HG03097 (cell line): Measurements from ENCODE around the gene COL11A1.
"Not testable (repeated sequence)": the region's sequence is repeated elsewhere in the genome, so short reads cannot be mapped to it uniquely, and the experiment has no call there.

Experiments used
- ATAC-seq: cut with Tn5 transposase; IDR thresholded peaks from one replicate; pipeline ENCODE4 v1.9.1; 2021; ENCODE audit not compliant: unreplicated experiment, low FRiP score

COL11A1 gene

GRCh38 chr1:103087256-103087655 is 21.1 kb downstream of the COL11A1 start:
- no peak for ATAC-seq

GRCh38 chr1:103084181-103084580 is 24.1 kb downstream of the COL11A1 start:
- no peak for ATAC-seq

- ATAC-seq, result no peak
These were observed 32.9 kb downstream of the COL11A1 start for GRCh38 chr1:103075316-103076000.

DNA sequence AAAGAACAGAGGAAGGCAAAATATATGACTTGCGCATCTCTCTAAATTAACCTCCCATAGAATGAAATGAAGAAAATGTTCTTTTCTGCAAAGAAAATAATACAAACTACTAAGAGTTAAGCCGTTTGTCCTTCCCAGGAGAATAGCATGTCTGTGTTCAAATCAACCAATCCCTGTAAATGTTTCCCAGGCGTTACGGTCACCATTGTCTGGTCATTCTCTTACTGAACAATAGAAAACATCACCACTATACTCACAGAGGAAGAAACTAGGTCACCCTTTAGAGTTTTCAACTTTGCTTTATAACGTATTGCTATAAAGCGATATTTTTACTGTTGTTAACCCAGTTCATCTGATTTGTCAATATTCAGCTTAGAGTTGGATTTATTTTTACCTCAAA is 34.1 kb downstream of the COL11A1 start:
- no peak for ATAC-seq

GRCh38 chr1:103069201-103069600 is 39.1 kb downstream of the COL11A1 start:
- no peak for ATAC-seq

DNA sequence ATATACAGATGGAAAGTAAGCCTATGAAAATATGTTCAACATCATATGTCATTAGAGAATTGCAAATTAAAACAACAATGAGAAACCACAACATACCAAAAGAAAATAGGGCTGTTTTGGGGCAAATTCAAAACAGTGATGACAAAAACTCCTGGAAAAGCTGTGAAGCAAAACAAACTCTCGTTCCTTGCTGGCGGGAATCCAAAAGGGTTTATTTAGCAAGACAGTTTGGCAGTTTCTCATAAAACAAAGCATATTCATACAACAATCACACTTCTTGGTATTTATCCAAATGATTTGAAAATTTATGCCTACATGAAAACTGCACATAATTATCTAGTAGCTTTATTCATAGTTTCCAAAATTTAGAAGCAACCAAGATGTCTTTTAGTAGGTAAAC is 44.4 kb downstream of the COL11A1 start:
- no peak for ATAC-seq

DNA sequence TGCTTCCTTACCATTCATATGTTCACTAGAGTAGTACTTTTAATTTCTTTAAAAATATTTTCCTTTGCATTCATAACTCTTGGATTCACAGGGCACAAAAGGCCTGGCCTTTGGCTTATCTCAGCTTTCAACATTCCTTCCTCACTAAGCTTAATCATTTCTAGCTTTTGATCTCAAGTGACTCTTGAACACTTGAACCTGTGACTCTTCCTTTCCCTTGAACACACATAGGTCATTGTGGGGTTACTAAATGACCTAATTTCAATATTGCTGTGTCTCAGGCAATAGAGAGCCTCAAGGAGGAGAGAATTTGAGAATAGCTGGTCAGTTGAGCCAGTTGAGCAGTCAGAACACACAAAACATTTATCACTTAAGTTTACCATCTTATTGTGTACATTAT is 49.9 kb downstream of the COL11A1 start:
- ATAC-seq, result no peak

DNA sequence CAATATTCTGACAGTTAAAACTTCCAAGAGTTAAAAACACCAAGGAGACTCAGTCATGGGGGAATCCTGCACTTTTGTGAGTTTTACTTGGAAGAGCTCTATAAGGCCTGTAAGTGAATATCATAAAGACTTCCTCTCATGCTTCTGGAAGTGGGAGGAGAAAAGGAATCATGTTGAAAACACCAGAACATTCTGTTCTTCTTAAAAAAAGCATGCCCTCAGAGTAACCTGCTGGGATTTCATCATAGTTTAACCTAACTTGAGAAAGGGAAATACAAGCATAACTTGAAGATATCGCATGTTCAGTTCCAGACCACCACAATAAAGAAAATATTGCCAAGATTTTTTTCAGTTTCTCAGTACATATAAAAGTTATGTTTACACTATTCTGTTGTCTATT is 51.9 kb downstream of the COL11A1 start:
- ATAC-seq, result no peak

- ATAC-seq, result not testable (repeated sequence)
These were observed 80.2 kb downstream of the COL11A1 start for GRCh38 chr1:103028110-103028509.

DNA sequence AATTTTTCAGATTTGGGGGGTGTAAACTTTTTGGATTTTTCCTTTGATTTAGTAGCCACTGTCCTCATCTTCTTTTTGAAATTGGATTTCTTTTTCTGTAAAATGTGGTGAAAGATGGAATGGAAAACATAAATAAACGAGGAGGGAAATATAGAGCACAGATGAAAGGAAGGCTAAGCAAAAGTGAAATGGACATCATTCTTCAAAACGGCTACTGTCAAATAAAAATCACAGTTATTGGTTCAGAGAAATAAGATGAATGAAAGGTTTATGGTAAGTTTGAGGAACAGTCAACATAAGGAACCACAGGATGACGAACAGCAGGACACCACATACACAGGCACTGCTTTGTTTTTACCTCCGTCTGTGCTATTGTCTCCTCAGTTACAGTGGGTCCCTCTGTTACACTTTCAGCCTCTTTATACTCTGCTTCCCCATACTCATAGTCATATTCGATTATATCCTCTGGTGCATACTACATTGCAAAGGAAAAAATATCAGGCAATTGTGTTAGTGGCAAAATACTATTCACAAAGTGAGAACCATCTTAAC is 82.4 kb downstream of the COL11A1 start:
- ATAC-seq, result no peak

GRCh38 chr1:103024051-103024450 is 84.3 kb downstream of the COL11A1 start:
- ATAC-seq, result no peak

- no peak for ATAC-seq
These were observed 106.3 kb downstream of the COL11A1 start for GRCh38 chr1:103002005-103002404.

- no peak for ATAC-seq
These were observed 129.4 kb downstream of the COL11A1 start for GRCh38 chr1:102978874-102979273.

DNA sequence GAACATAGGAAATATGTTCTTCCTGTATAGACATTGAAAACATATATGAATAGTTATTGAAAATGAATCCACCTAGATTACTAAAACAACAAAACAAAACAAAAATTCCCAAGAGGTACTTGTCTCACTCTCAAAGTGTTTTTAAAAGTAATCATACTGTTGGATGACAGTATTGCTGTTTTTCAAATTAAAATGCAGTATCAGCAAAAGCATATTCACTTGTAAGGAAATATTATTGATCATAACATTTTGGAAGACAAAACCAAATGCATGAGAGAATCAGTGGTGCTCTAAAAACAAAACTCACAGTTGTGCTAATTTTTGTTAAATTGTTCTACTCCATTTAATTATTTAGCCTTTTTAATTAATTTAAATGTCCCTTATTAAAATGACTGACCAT is 131.0 kb downstream of the COL11A1 start:
- ATAC-seq, result no peak

DNA sequence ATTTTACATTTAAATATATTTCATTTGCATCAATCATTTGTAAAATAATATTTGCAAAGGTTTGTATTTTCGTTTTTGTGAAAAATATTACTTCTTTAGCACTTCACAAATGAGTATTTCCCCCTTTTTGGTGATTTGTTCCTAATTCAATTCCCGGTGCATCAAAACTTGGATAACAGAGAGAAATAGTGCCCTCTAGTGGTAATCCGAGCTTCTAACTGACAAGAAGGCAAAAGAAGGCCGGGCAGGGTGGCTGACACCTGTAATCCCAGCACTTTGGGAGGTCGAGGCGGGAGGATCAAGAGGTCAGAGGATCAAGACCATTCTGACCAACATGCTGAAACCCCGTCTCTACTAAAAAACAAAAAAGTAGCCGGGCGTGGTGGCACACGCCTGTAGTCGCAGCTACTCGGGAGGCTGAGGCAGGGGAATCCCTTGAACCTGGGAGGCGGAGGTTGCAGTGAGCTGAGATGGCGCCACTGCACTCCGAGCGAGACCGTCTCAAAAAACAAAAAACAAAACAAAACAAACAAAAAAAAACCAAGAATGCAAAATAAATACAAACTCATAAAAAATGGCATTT is 137.7 kb downstream of the COL11A1 start:
- no peak for ATAC-seq

DNA sequence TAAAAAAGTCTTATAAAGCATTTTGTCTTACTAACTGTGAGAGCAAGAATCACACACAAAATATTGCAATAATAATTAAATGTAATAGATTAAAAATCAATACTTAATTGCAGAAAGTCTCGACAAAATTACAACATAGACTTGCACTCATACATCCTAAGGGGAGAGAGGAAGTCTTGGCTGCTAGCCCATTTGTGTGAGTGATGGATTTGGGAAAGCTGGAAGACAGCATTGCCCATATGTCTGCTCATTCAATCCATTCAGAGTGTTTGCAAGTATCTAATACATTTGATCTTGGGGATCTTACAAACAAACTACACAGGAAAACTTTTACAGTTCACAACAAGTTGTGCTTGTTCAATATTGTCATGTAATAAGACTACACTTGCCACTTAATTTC is 140.5 kb downstream of the COL11A1 start:
- no peak for ATAC-seq

DNA sequence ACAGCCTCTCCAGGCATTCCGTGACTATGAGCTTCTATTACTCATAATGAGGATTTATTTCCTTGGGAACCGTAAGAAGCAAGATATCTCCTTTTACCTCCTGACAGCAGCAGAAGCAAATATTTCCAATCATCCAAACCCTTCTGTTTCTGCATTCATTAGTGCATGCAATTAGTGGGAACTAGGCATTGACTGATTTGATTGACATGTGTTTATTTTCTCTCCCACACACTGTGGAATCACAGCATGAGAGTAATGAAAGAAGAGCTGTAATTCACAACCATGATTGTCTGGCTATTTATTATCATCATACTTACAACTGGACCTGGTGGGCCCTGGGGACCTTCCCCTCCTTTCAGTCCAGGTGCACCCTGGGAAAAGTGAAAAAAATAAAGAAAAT is 146.8 kb downstream of the COL11A1 start:
- ATAC-seq, result no peak

GRCh38 chr1:102954576-102954975 is 153.7 kb downstream of the COL11A1 start:
- ATAC-seq, result no peak

DNA sequence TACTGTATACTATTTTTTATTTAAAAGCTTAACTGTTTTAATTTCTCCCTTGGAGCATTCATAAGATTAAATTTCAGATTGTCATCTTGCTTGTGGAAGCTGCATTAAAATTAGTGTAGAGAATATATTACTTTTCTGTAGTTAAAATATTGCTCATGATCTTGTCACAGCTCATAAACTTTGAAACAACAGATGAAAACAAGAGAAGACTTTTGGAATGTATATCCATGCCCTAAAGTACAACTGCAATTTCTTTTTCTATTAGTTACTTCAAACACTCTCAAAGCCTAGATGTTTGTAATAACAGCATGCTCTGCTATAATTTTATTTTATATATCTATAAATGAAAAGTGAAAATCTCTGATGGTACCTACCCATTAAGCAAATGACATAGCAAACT is 155.9 kb downstream of the COL11A1 start:
- no peak for ATAC-seq

DNA sequence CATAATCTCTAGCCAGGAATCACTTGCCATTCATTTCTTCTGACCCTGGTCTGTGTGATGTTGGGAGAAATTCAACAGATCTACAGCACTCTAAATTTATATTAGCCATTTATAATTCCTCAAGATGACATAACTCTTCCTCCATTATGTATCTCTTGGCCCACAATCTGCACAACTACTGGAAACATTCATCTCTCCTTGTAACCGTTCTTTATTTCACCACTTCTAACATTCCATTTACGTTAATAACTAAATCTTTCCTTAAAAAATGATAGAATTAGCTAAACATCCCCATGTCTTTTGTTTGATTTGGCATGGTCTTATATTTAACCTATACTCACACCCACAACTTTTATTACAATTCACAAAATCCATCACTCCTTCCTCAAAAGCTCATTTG is 166.0 kb downstream of the COL11A1 start:
- no peak for ATAC-seq

DNA sequence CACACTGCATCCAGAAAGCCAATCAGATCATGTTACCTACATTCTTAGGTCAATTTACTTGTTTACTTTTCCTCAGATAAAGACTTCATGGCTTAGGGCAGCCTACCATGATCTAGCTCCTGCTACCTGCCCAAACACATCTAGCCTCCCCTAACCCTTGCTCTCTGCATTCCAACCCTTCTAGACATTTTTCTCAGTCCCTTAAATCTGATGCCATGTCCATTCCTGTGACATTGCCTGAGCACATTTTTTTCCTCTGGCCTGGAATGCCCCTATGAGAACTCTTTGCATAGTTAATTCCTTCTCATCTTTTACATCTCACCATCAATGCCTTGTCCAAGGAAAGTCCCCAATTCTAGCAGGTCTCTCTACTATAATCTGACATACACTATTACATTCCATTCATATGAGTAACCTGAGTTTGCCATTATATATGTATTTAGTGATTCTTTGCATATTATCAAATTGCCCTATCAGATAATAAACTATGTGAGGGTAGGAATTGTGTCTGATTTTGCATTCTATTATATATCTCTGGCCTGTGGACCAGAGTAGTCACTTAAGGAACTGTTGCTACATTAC is 166.9 kb downstream of the COL11A1 start:
- no peak for ATAC-seq

DNA sequence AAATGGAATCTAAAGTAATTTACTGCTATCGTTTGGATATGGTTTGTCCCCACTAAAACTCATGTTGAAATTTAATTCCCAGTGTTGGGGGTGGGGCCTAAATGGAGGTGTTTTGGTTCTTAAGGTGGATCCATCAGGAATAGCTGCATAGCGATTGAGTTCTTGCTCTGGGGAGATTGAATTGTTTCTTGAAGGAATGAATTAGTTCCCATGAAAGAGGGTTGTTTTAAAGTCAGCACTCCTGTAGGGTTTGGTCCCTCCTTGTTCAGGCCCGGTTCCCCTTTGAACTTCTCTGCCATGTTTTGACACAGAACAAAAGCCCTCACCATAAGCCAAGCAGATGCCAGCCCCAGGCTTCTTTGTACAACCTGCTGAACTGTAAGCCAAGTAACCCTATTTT is 170.9 kb downstream of the COL11A1 start:
- no peak for ATAC-seq
